NCI-H1092 (cell line): ENCODE data around the gene SGCG.
"Not testable (repeated sequence)": the region's sequence is repeated elsewhere in the genome, so short reads cannot be mapped to it uniquely, and the experiment has no call there.

Experiments used
- DNase-seq: peaks from one replicate; lab custom pipeline; 2025; lab: John Stamatoyannopoulos, UW

Gene SGCG

GRCh38 chr13:23212671-23213070 is 31.9 kb downstream of the SGCG start:
- no peak for DNase-seq

GRCh38 chr13:23231241-23231640 is 50.5 kb downstream of the SGCG start:
- no peak for DNase-seq

DNA sequence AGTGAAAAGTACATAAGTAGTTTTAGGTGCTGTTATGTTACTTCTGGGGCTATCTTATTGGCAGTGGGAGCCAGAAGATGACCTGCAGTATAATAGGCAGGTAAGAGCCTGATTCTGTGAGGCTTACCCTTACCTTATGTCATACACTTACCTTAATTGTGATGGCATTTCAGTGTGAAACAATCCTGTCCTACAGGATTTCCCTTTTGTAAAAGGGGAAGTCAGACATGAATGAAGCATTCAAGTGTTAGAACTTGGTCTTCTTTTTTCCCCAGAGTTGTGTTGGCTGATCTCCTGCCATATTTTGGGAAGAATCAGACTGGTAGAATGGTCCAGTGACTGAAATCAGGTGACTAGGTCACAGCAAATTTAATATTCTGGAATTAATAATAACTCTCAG is 55.2 kb downstream of the SGCG start:
- DNase-seq, result no peak

- no peak for DNase-seq
Observed at GRCh38 chr13:23243066-23243465, 62.3 kb downstream of the SGCG start.

DNA sequence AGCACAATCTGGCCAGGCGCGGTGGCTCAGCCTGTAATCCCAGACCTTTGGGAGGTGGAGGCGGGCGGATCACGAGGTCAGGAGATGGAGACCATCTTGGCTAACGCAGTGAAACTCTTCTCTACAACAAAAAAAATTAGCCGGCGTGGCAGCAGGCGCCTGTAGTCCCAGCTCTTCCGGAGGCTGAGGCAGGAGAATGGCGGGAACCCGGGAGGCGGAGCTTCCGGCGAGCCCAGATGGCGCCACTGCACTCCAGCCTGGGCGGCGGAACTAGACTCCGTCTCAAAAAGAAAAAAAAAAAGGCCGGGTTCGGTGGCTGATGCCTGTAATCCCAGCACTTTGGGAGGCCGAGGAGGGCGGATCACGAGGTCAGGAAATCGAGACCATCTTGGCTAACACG is 67.6 kb downstream of the SGCG start:
- not testable (repeated sequence) for DNase-seq

- DNase-seq, result no peak
Observed at GRCh38 chr13:23254506-23254905, 73.7 kb downstream of the SGCG start.

DNA sequence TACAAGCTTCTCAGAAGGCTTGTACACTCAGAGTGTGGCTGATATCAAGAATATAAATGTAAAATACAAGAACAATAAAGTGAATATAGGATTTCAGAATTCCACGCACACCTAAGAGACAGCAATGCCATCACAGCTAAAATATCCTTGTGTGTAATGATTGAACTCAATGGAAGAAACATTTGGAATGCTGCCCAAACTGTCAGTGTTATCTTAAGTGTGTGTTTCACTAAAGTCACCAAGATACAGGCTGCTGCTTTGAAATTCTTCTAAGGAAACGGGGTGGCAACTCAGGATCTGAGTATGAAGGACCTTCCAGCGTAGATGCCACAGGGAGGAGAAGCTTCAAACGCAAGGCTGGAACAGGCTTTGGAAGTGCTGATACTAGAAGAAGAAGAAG is 86.8 kb downstream of the SGCG start:
- no peak for DNase-seq

DNA sequence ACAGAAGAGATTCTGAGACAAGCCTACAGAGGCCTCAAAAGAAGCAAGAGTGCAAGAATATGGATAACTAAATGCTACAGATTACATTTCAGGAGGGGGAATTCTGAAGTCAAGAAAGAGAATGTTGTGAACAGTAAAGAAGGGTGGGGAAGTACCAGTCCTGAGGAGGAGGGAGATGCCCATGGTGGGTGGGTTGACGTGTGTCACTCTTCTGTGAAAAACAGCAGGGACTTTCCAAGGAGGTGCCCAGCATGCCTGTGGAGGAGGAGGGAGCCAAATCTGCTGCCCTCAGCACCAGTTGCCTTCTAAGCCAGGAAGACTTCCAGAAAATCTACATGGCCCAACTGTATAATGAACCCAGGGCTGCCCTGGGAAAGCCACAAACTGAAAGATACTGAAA is 87.7 kb downstream of the SGCG start:
- no peak for DNase-seq

GRCh38 chr13:23271331-23271730 is 90.6 kb downstream of the SGCG start:
- DNase-seq, result no peak

- no peak for DNase-seq
Observed at GRCh38 chr13:23273498-23273897, 92.7 kb downstream of the SGCG start.

GRCh38 chr13:23279321-23279720 is 98.5 kb downstream of the SGCG start:
- DNase-seq, result no peak

DNA sequence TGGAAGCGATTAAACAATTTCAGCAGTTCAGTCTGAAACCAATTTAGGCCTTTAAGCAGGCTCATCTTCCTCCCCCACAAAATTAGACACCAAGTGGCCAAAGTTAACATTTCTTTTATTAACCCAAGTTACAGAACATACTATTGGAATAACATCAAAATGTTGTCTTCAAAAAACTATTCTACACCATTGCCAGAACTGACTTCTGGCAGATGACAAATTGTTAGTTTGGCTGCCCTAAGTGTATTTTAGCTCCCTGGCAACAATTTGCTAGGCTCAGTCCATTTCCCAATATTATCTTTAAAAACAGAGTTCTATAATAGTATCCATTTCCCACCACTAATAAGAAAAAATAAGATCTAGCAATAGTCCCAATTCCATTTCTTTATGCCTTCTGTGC is 107.8 kb downstream of the SGCG start:
- no peak for DNase-seq

DNA sequence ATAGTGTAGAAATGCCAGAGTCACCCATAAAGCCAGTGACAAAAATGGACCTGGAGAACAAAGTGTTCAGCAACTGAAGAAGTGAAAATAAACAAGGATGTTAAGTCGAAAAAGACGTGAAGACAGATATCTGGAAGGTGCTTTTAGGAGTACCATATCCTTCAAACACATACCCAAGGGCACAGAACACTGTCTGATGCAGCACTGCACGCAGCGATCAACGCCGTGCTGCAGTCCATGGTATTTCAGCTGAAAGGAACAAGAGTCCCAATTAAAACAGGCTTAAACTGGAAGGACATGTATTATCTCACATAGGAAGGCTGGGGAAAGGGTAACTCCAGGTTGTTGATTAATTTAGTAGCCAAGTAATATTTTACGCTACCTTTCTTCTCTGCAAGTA is 108.2 kb downstream of the SGCG start:
- no peak for DNase-seq

GRCh38 chr13:23289917-23290357 is 109.2 kb downstream of the SGCG start:
- peak; percentile 5 for DNase-seq

DNA sequence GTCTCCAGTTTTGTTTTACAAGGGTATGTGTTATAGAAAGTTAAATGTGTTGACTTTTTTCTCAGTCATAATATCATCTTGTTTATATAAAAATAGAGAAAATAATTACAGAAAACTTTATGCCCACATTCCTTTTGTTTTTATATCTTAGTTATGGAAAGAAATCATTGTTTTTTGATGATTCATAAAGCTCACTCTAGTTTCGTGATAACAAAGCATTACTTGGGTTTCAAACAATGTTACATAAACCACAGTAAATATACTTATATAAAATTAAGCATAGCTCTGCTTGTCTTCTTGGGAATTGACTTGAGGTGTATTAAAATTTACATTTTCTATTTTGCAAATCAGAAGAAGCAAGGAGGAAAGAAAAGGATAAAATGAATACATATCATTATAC is 111.8 kb downstream of the SGCG start:
- DNase-seq, result no peak

- not testable (repeated sequence) for DNase-seq
Observed at GRCh38 chr13:23314837-23315236, 134.1 kb downstream of the SGCG start.

GRCh38 chr13:23319883-23320224 is 139.1 kb downstream of the SGCG start:
- no peak for DNase-seq

DNA sequence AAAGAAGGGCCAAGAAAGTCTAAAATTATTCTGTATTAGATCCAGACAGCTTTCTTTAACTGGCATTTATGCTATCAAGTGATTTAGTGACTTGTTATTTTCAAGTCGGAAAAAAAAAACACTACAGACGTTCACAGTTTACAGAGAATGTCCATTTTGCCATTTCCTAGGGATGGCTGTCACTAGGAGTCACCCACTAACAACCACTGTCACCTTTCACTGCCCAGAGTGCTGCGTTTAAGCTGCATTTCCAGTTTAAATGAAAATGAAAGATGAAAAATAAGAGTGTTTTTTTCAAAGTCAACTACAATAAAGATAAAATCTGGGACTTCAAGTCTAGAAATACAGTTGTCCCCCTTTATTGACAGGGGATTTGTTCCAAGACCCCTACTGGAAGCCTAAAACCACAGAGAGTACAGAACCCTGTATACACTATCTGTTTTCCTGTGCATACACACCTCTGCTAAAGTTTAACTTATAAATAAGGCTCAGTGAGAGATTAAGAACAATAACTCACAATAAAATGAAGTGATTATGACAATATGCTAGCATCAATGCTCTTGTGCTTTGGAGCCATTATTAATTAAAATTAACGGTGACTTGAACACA is 140.3 kb downstream of the SGCG start:
- no peak for DNase-seq

GRCh38 chr13:23321535-23322241 is 140.9 kb downstream of the SGCG start:
- no peak for DNase-seq

GRCh38 chr13:23322353-23323336 is 141.9 kb downstream of the SGCG start:
- no peak for DNase-seq

- no peak for DNase-seq
Observed at GRCh38 chr13:23323946-23324709, 143.3 kb downstream of the SGCG start.

DNA sequence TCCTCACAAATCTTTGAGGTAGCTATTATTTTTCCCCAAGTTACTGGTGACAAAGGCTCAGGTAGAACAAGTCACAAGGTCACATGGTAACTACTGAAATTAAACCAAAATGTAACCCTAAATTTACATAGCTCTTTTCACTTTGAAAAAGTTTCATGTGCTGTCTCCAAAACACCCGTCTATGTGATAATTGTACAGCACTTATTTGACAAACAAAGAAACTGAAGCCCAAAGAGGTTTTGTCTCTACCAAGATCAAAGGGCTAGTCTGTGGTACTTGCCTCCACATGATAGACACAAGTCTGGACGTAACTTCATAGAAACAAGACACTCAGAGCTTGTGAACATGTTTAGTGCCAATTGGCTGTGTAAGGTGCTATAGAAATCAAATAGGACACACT is 144.4 kb downstream of the SGCG start:
- DNase-seq, result no peak
